NCI-H82 (cell line): ENCODE results near the gene FTO.
"Not testable (repeated sequence)": the region's sequence is repeated elsewhere in the genome, so short reads cannot be mapped to it uniquely, and the experiment has no call there.

Experiments used
- DNase-seq: peaks from one replicate; lab custom pipeline; 2025; lab: John Stamatoyannopoulos, UW

Gene FTO

DNA sequence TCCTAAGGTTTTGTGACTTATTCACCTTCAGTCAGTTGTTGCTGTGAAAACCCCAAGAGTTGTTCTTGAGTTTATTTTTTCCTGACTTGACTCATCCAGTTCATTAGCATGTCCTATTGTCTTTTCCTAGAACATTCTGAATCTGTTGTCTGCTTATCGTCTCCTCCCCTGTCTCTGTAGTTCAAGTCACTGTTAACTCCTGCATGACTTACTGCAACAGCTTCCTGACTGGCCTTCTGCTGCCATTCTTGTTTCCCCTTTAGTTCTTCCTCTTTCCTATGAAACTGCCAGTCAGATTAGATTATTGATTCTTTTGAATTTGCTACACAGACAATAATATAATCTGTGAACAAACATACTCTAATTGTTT is 161.5 kb downstream of the FTO start:
- no peak for DNase-seq

- DNase-seq: no peak
Measured at GRCh38 chr16:53866520-53866919, 162.6 kb downstream of the FTO start.

GRCh38 chr16:53870831-53871230 is 166.9 kb downstream of the FTO start:
- DNase-seq: no peak

- DNase-seq: no peak
Measured at GRCh38 chr16:53872248-53873221, 168.6 kb downstream of the FTO start.

DNA sequence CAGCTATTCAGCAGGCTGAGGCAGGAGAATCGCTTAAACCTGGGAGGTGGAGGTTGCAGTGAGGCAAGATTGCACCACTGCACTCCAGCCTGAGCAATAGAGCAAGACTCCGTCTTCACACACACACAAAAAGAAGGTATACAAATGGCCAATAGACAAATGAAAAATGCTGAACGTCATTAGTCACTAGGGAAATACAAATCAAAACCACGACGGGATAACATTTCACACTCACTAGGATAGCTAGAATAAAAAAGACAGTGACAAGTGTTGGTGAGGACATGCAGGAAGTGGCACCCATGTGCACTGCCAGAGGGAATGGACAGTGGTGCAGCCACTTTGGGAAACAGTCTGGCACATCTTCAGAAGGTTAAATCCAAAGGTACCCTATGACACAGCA is 172.9 kb downstream of the FTO start:
- no peak for DNase-seq

GRCh38 chr16:53878216-53878615 is 174.3 kb downstream of the FTO start:
- no peak for DNase-seq

DNA sequence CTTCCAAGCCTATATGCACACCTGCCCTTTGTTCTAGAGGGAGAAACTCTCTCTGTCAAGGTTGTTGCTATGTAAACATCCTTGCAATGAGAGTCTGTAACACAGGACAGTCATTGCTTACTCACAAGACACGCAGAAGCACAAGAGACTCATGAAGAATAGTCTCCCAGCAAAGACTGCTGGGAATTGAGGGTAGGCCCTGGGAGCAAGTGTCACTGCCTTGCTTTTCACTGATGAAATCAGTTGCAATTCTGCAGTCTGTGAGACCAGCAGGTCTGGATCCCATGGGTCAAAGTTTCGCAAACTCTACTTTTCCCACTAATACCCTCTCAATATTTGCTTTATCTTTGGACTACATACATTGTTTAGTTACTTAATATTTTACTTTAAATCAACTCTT is 177.4 kb downstream of the FTO start:
- no peak for DNase-seq

GRCh38 chr16:53882310-53882709 is 178.4 kb downstream of the FTO start:
- DNase-seq: peak; percentile 6

DNA sequence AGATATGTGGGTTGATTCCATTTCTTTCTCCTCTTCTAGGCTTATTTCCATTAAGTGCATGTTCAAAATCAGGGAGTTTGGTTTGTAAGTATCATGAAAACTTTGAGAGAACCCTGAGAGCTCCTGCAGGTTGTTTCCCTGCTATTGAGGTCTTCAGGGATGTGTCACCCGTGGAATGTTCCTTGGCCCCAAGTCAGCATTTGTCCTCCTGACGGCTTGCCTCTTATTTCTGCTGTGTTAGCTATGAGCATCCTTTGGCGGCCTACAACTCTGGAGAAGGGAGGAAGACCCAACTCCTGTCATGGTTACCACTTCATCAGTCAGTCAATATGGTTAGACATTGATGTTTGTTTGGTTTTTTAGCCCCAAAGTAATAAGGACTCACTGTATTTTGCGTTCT is 180.8 kb downstream of the FTO start:
- DNase-seq: no peak

GRCh38 chr16:53886482-53887378 is 182.8 kb downstream of the FTO start:
- no peak for DNase-seq

DNA sequence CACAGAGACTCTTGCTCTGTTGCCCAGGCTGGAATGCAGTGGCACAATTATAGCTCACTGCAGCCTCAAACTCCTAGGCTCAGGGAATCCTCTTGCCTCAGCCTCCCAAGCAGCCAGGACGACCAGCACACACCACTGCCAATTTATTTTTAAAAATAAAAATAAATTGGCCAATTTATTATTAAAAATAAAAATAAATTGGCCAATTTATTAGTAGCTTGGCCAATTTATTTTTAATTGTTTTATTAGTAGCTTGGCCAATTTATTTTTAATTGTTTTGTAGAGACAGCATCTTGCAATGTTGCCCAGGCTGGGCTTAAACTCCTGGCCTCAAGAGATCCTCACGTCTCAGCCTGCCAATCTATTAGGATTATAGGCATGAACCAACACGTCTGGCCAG is 184.3 kb downstream of the FTO start:
- DNase-seq: no peak

GRCh38 chr16:53890877-53891276 is 186.9 kb downstream of the FTO start:
- DNase-seq: not testable (repeated sequence)

- no peak for DNase-seq
Measured at GRCh38 chr16:53891409-53892139, 187.6 kb downstream of the FTO start.

- DNase-seq: peak; percentile 53
Measured at GRCh38 chr16:53892155-53892554, 188.2 kb downstream of the FTO start.

- DNase-seq: no peak
Measured at GRCh38 chr16:53893731-53894435, 189.9 kb downstream of the FTO start.

DNA sequence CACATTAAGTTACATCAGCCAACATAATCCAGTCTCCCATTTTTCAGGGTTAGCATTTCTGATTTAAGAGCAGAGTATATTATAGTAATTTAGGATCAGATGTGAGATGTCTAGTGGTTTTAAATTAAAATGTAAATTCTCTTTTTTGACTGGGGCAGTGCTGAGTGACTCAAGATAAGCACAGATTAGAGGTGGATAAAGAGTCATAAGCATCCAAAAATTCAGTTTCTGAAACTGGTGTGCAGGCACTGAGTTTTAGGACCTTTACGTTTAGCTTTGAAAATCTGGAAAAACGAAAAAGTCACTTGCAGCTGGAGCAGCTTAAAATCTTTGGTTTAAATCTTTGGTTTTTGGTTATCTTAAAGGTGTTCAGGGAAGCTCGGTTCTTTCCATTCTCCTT is 190.7 kb downstream of the FTO start:
- no peak for DNase-seq

- no peak for DNase-seq
Measured at GRCh38 chr16:53895433-53895832, 191.5 kb downstream of the FTO start.

- DNase-seq: no peak
Measured at GRCh38 chr16:53895851-53896250, 191.9 kb downstream of the FTO start.

- DNase-seq: no peak
Measured at GRCh38 chr16:53896722-53897121, 192.8 kb downstream of the FTO start.

GRCh38 chr16:53898993-53899392 is 195.0 kb downstream of the FTO start:
- DNase-seq: no peak

GRCh38 chr16:53899431-53899830 is 195.5 kb downstream of the FTO start:
- DNase-seq: no peak

DNA sequence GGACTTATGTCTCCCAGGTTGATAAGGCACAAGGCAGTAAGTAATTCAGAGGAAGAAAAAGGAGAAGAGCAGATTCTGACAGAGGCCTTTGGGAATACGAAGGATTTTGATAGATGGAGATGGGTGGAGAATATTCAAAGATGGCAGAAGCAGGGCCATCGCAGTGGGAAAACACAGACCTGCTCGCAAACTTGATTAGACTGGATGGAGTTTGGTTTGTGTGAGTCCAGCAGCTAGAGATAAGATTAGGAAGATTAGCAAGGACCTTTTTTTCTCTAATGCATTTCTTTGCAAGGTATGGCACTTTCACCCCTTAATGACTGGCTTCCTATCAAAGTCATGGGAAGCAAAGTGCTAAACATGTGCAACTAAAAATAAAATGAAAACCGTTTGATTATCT is 196.7 kb downstream of the FTO start:
- no peak for DNase-seq
